Measurements from ENCODE around the gene SULF2. TPM values are rescaled to one million over a fixed set of nuclear protein-coding genes. Genes with fewer than 3 reads are reported as not detected.
A peak's percentile ranks its signal among the peaks of the same experiment; 100 is the strongest.

Gene SULF2
- total RNA-seq, 1 experiment from 2014 or later = 2.2 TPM

DNA sequence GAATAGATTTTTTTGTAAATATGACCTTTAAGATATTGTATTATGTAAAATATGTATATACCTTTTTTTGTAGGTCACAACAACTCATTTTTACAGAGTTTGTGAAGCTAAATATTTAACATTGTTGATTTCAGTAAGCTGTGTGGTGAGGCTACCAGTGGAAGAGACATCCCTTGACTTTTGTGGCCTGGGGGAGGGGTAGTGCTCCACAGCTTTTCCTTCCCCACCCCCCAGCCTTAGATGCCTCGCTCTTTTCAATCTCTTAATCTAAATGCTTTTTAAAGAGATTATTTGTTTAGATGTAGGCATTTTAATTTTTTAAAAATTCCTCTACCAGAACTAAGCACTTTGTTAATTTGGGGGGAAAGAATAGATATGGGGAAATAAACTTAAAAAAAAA lies 130.9 kb downstream of the SULF2 start:
- no peak for DNase-seq (ENCODE audit: low read depth in 1 of 2, low spot score in 2 of 2)
- no peaks in the 10 kb centered on the region for H3K27me3 ChIP-seq (replicated peaks)
- H3K27ac ChIP-seq = no peak overlapping the region
- no peaks in the 10 kb centered on the region for H3K4me1 ChIP-seq (replicated peaks)
- peaks cover 30% of the 10 kb centered on the region for H3K36me3 ChIP-seq
- no peaks in the 10 kb centered on the region for H3K9me3 ChIP-seq (replicated peaks)
- no peak overlapping the region for H3K4me3 ChIP-seq

DNA sequence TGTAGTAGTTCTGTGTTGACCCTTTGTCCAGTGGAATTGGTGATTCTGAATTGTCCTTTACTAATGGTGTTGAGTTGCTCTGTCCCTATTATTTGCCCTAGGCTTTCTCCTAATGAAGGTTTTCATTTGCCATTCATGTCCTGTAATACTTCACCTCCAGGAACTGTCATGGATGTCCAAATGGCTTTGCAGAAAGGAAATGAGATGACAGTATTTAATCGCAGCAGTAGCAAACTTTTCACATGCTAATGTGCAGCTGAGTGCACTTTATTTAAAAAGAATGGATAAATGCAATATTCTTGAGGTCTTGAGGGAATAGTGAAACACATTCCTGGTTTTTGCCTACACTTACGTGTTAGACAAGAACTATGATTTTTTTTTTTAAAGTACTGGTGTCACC lies 131.4 kb downstream of the SULF2 start:
- Histone ChIP-seq H3K36me3 (peaks cover 30% of the 10 kb centered on the region), H3K4me1 (replicated peaks) (no peaks in the 10 kb centered on the region), H3K9me3 (replicated peaks) (no peaks in the 10 kb centered on the region), H3K27ac (no peak overlapping the region), H3K4me3 (no peak overlapping the region), H3K27me3 (replicated peaks) (no peaks in the 10 kb centered on the region)
- no peak for DNase-seq (ENCODE audit: low read depth in 1 of 2, low spot score in 2 of 2)

DNA sequence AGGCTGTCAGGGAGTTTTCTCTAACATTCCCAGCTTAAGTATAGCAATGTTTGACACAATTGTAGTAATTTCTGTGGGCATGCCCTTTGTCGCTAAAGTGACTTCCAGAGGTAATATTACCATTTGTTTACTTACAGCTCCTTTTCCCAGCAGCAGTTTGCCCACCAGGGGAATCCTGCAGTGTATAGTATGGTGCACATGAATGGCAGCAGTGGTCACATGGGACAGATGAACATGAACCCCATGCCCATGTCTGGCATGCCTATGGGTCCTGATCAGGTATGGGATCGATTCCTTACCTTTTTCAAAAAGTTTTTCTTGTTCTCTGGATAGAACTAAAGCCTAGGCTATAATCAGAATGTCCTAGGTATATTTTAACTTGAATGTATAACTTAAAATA lies 132.5 kb downstream of the SULF2 start:
- no peak for DNase-seq (ENCODE audit: low read depth in 1 of 2, low spot score in 2 of 2)
- Histone ChIP-seq H3K36me3 (peaks cover 30% of the 10 kb centered on the region), H3K9me3 (replicated peaks) (no peaks in the 10 kb centered on the region), H3K4me3 (no peak overlapping the region), H3K27me3 (replicated peaks) (no peaks in the 10 kb centered on the region), H3K27ac (no peak overlapping the region), H3K4me1 (replicated peaks) (no peaks in the 10 kb centered on the region)

DNA sequence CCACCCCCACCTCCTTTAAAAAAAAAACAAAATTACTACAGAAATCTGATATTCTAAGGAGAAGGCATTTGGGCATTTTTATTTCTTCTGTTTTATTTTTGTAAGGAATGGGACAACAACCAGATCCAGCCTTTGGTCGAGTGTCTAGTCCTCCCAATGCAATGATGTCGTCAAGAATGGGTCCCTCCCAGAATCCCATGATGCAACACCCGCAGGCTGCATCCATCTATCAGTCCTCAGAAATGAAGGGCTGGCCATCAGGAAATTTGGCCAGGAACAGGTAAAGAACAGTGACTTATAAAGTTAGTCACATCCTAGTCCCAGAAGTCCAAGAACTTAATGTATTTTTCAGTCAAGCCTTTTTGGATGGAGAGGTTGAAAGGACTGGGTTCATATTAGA lies 133.0 kb downstream of the SULF2 start:
- no peak for DNase-seq (ENCODE audit: low read depth in 1 of 2, low spot score in 2 of 2)
- no peaks in the 10 kb centered on the region for H3K27me3 ChIP-seq (replicated peaks)
- no peaks in the 10 kb centered on the region for H3K4me1 ChIP-seq (replicated peaks)
- H3K9me3 ChIP-seq (replicated peaks) = no peaks in the 10 kb centered on the region
- peaks cover 30% of the 10 kb centered on the region for H3K36me3 ChIP-seq
- no peak overlapping the region for H3K4me3 ChIP-seq
- H3K27ac ChIP-seq = no peak overlapping the region

DNA sequence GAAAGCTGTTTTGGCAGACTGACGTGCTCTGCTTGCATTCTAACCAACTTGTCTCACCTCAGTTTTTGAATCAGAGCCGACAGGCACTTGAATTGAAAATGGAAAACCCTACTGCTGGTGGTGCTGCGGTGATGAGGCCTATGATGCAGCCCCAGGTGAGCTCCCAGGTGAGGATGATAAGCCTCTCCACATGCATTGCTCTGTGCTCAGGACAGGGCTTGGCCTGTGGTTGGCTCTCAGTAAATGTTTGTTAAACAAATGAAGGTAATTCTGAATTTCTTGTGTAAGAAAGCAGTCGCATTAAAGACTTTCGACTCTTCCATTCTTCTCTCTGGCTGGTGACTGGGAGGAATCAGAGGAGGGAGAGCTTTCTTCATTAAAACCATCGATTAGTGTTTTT lies 136.3 kb downstream of the SULF2 start:
- Histone ChIP-seq H3K4me3 (no peak overlapping the region), H3K9me3 (replicated peaks) (no peaks in the 10 kb centered on the region), H3K4me1 (replicated peaks) (no peaks in the 10 kb centered on the region), H3K27me3 (replicated peaks) (no peaks in the 10 kb centered on the region), H3K36me3 (peaks cover 26% of the 10 kb centered on the region), H3K27ac (no peak overlapping the region)
- DNase-seq (ENCODE audit: low read depth in 1 of 2, low spot score in 2 of 2) = no peak

DNA sequence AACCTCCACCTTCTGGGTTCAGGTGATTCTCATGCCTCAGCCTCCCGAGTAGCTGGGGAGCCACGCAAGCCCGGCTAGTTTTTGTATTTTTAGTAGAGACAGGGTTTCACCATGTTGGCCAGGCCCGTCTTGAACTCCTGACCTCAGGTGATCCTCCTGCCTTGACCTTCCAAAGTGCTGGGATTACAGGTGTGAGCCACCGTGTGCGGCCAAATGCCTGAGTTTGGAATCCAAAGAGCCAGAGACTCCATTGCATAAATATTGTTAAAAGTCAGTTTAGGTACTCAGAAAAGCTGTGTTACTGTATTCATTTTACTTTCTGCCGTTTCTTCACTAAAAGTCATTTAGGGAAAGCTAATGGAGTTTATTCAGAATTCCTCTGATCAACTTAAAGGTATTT lies 137.3 kb downstream of the SULF2 start:
- no peak for DNase-seq (ENCODE audit: low read depth in 1 of 2, low spot score in 2 of 2)
- Histone ChIP-seq H3K27ac (no peak overlapping the region), H3K4me1 (replicated peaks) (peaks cover 4% of the 10 kb centered on the region)

DNA sequence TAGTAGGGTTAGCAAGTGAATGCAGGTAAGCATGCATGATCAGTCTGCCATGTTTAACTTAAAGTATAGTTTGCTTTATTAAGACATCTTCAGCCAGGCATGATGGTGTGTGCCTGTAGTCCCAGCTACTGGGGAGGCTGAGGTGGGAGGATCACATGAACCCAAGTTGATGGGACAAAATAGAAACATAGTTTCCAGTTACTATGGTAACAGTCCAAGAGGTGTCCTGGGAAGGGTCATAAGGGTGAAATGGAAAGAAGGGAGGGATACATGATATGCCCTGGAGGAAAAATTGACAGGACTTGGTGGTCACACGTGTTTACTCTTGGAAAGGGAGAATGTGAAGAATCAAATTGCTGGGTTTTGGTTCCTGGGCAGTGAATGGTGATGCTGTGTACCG lies 139.6 kb downstream of the SULF2 start:
- Histone ChIP-seq H3K36me3 (peaks cover 19% of the 10 kb centered on the region), H3K4me3 (no peak overlapping the region), H3K4me1 (replicated peaks) (peaks cover 13% of the 10 kb centered on the region), H3K9me3 (replicated peaks) (no peaks in the 10 kb centered on the region), H3K27ac (no peak overlapping the region), H3K27me3 (replicated peaks) (no peaks in the 10 kb centered on the region)
- DNase-seq (ENCODE audit: low read depth in 1 of 2, low spot score in 2 of 2) = no peak

More for the DNA sequence above, 137.3 kb downstream of the SULF2 start:
- H3K36me3 ChIP-seq = peaks cover 25% of the 10 kb centered on the region
- H3K4me3 ChIP-seq = no peak overlapping the region
- H3K9me3 ChIP-seq (replicated peaks) = no peaks in the 10 kb centered on the region
- no peaks in the 10 kb centered on the region for H3K27me3 ChIP-seq (replicated peaks)

DNA sequence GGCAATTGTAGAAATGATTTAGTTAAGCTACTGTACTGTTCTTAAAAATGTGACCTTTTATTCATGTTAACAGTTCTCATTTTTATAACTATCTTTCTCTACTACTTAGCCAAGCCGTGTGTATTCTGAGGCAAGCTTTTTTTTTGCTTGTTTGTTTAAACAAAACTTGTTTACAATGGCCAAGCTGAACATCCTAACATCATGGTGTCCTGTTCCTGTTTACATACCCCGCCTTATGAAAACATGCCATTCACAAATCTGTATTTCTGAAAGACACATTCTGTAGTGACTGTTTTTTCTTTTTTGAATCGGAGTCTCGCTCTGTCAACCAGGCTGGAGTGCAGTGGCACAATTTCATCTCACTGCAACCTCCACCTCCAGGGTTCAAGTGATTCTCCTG lies 142.7 kb downstream of the SULF2 start:
- H3K4me1 ChIP-seq (replicated peaks) = peaks cover 30% of the 10 kb centered on the region
- peaks cover 26% of the 10 kb centered on the region for H3K36me3 ChIP-seq
- no peaks in the 10 kb centered on the region for H3K9me3 ChIP-seq (replicated peaks)
- no peak overlapping the region for H3K27ac ChIP-seq
- peak in 1 of 2 experiments; percentile 42 for DNase-seq (ENCODE audit: low read depth in 1 of 2, low spot score in 2 of 2)
- H3K27me3 ChIP-seq (replicated peaks) = no peaks in the 10 kb centered on the region
- H3K4me3 ChIP-seq = no peak overlapping the region

DNA sequence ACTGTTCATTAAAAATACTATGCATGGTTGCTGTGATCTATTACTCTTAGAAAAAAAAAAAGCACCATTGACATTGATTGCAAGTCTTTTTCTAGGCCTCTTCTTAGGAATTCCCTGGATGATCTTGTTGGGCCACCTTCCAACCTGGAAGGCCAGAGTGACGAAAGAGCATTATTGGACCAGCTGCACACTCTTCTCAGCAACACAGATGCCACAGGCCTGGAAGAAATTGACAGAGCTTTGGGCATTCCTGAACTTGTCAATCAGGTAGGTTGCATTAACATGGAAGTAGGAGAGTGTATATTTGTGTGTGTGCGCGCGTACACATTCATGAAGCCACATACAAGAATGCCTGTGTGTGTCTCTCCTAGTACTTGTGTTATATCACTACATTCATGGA lies 143.2 kb downstream of the SULF2 start:
- H3K36me3 ChIP-seq = peaks cover 26% of the 10 kb centered on the region
- H3K27ac ChIP-seq = no peak overlapping the region
- no peaks in the 10 kb centered on the region for H3K27me3 ChIP-seq (replicated peaks)
- no peak for DNase-seq (ENCODE audit: low read depth in 1 of 2, low spot score in 2 of 2)
- no peak overlapping the region for H3K4me3 ChIP-seq
- no peaks in the 10 kb centered on the region for H3K9me3 ChIP-seq (replicated peaks)
- H3K4me1 ChIP-seq (replicated peaks) = peaks cover 30% of the 10 kb centered on the region

DNA sequence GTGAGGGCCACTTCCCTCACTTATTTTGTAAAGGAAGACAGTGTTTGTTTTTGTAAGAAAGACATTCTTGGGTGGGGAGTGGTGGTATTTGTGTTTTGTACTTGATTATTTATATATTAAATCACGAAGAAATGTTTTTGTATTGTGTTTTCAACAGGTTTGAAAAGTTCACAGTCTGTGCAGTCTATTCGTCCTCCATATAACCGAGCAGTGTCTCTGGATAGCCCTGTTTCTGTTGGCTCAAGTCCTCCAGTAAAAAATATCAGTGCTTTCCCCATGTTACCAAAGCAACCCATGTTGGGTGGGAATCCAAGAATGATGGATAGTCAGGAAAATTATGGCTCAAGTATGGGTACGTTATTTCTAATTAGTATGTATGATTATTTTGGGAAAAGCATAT lies 146.4 kb downstream of the SULF2 start:
- peaks cover 36% of the 10 kb centered on the region for H3K36me3 ChIP-seq
- H3K9me3 ChIP-seq (replicated peaks) = no peaks in the 10 kb centered on the region
- H3K27me3 ChIP-seq (replicated peaks) = no peaks in the 10 kb centered on the region
- H3K4me3 ChIP-seq = no peak overlapping the region
- peak in 1 of 2 experiments; percentile 56 for DNase-seq (ENCODE audit: low read depth in 1 of 2, low spot score in 2 of 2)
- peak overlapping the region; percentile 31 for H3K27ac ChIP-seq
- peaks cover 30% of the 10 kb centered on the region for H3K4me1 ChIP-seq (replicated peaks)

DNA sequence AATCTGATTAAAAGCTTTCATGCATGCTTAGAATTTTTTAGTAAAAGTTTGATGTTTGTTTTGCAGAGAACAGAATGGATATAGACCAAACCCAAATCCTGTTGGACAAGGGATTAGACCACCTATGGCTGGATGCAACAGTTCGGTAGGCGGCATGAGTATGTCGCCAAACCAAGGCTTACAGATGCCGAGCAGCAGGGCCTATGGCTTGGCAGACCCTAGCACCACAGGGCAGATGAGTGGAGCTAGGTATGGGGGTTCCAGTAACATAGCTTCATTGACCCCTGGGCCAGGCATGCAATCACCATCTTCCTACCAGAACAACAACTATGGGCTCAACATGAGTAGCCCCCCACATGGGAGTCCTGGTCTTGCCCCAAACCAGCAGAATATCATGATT lies 150.0 kb downstream of the SULF2 start:
- DNase-seq (ENCODE audit: low read depth in 1 of 2, low spot score in 2 of 2) = no peak
- Histone ChIP-seq H3K9me3 (replicated peaks) (no peaks in the 10 kb centered on the region), H3K36me3 (peaks cover 27% of the 10 kb centered on the region), H3K4me1 (replicated peaks) (peaks cover 17% of the 10 kb centered on the region), H3K4me3 (no peak overlapping the region), H3K27ac (no peak overlapping the region), H3K27me3 (replicated peaks) (no peaks in the 10 kb centered on the region)

DNA sequence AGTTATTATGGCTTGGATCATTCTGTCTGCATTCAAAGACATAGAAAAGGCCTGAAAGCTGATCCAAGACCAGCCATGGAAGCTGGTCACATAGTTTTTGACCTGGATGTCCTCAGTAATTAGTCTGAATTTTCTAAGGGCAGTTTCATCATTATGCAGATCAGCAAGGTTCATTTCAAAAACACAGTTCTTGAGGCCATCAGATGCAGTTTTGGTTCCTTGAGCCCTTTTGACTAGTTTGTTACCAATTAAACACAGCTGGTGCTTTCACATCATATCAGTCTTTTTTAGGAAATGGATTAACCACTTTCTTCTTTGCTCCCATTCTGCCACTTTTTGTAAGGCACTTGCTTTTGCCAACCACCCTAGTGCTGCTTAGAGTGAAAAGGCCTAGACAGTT lies 154.2 kb downstream of the SULF2 start:
- no peak overlapping the region for H3K27ac ChIP-seq
- no peak for DNase-seq (ENCODE audit: low read depth in 1 of 2, low spot score in 2 of 2)

DNA sequence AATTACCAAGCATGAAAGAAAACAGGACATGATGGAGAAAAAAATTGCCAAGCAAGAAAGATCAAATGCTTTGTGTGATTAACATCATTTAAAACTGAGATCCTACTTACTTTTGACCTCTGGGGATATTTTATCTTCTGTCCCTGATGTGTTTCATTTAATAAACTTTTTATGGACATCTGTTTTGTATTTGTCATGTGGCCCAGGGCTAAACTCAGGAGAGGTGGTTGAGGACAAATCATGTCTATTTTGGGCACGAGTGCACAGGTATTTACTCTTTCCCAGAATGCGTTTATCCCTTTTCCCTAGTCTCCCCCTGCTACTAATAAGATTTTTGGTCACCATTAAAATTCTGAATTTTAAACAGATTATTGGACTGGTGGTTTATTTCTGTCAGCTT lies 155.4 kb downstream of the SULF2 start:
- no peaks in the 10 kb centered on the region for H3K9me3 ChIP-seq (replicated peaks)
- no peak overlapping the region for H3K4me3 ChIP-seq
- H3K27ac ChIP-seq = no peak overlapping the region
- peaks cover 18% of the 10 kb centered on the region; the same call in 1 of the 2 replicates for H3K36me3 ChIP-seq
- DNase-seq (ENCODE audit: low read depth in 1 of 2, low spot score in 2 of 2) = no peak
- H3K27me3 ChIP-seq (replicated peaks) = no peaks in the 10 kb centered on the region
- H3K4me1 ChIP-seq (replicated peaks) = no peaks in the 10 kb centered on the region

More for the DNA sequence above, 154.2 kb downstream of the SULF2 start:
- no peaks in the 10 kb centered on the region for H3K4me1 ChIP-seq (replicated peaks)
- peaks cover 23% of the 10 kb centered on the region for H3K36me3 ChIP-seq
- H3K27me3 ChIP-seq (replicated peaks) = no peaks in the 10 kb centered on the region
- no peaks in the 10 kb centered on the region for H3K9me3 ChIP-seq (replicated peaks)
- no peak overlapping the region for H3K4me3 ChIP-seq

DNA sequence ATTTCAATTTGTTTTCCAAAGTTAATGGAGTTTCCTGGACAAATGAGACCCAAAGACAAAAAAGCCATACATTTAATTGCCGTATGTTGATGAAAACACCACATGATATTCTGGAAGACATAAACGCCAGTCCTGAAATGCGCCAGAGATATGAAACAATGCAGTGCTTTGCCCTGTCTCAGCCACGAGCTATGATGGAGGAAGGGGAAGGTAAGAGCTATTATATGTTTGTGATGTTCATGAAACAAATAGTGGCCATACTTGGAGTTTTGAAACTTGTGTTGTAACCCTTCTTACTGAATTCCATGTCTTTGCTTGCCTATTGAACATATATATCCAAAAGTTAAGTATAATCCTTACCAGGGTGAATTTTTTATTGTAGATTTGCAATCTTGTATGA lies 157.7 kb downstream of the SULF2 start:
- Histone ChIP-seq H3K36me3 (peaks cover 18% of the 10 kb centered on the region), H3K27me3 (replicated peaks) (no peaks in the 10 kb centered on the region), H3K4me1 (replicated peaks) (peaks cover 10% of the 10 kb centered on the region), H3K27ac (no peak overlapping the region), H3K9me3 (replicated peaks) (no peaks in the 10 kb centered on the region), H3K4me3 (no peak overlapping the region)
- no peak for DNase-seq (ENCODE audit: low read depth in 1 of 2, low spot score in 2 of 2)

DNA sequence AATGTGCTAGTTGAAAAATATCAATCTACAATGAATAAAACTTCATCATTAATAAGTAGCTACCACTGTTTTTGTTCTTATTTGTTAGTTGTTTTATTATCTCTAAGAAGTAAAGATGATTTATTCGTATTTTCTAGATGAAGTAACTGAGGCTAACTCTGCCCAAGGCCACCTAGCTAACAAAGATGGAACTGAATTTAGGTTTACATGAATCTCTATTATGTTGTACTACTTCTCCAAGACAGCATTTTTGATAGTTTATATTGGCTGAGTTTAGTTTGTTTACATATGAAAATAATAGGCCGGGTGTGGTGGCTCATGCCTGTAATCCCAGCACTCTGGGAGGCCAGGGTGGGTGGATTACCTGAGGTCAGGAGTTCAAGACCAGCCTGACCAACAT lies 162.1 kb downstream of the SULF2 start:
- H3K36me3 ChIP-seq = peaks cover 14% of the 10 kb centered on the region
- H3K4me3 ChIP-seq = no peak overlapping the region
- no peak for DNase-seq (ENCODE audit: low read depth in 1 of 2, low spot score in 2 of 2)
- H3K9me3 ChIP-seq (replicated peaks) = no peaks in the 10 kb centered on the region
- H3K27me3 ChIP-seq (replicated peaks) = no peaks in the 10 kb centered on the region
- no peak overlapping the region for H3K27ac ChIP-seq
- peaks cover 10% of the 10 kb centered on the region for H3K4me1 ChIP-seq (replicated peaks)
